DOHH2 (cell line): ENCODE measurements around the gene APBA2.

ENCODE experiments used
- H3F3A ChIP-seq: fragments of 200-600 bp; sonication (generic), shearing (Covaris generic); 2 replicates; pipeline ENCODE4 v1.6.0; 2016; ENCODE audit warnings: antibody characterized with exemption, mild to moderate bottlenecking; ENCODE audit not compliant: control insufficient read depth, insufficient read depth
- H3K27ac ChIP-seq: fragments of 200-600 bp; sonication (generic); 2 replicates; pipeline ENCODE4 v1.5.1; 2014; ENCODE audit warnings: low read depth, mild to moderate bottlenecking, low read length, moderate library complexity
- H3K27me3 ChIP-seq: fragments of 200-600 bp; sonication (generic); 2 replicates; pipeline ENCODE4 v1.6.1; 2014; ENCODE audit warnings: mild to moderate bottlenecking, low read length, mixed read lengths; ENCODE audit not compliant: control insufficient read depth
- H3K36me3 ChIP-seq: fragments of 200-600 bp; sonication (generic); 2 replicates; pipeline ENCODE4 v1.6.1; 2014; ENCODE audit warnings: mild to moderate bottlenecking, low read length, moderate library complexity, mixed read lengths; ENCODE audit not compliant: control insufficient read depth
- H3K4me1 ChIP-seq: fragments of 200-600 bp; sonication (generic); 2 replicates; pipeline ENCODE4 v1.6.1; 2014; ENCODE audit warnings: mild to moderate bottlenecking, low read length, mixed read lengths; ENCODE audit not compliant: control insufficient read depth
- H3K4me2 ChIP-seq: fragments of 200-600 bp; sonication (generic); 2 replicates; pipeline ENCODE4 v1.6.0; 2014; ENCODE audit warnings: mild to moderate bottlenecking, low read length, moderate library complexity
- H3K4me3 ChIP-seq: fragments of 200-600 bp; sonication (generic); 2 replicates; pipeline ENCODE4 v1.5.1; 2014; ENCODE audit warnings: mild to moderate bottlenecking, low read length, mixed read lengths
- H3K79me2 ChIP-seq: fragments of 200-600 bp; sonication (generic); 2 replicates; pipeline ENCODE4 v1.6.1; 2014; ENCODE audit warnings: mild to moderate bottlenecking, low read length, mixed read lengths; ENCODE audit not compliant: control insufficient read depth
- H3K9me2 ChIP-seq: fragments of 200-600 bp; sonication (generic); replicated peaks from 2 replicates; pipeline ENCODE4 v1.6.1; 2014; ENCODE audit warnings: mild to moderate bottlenecking, low read length, mixed read lengths; ENCODE audit not compliant: control insufficient read depth
- H3K9me3 ChIP-seq: fragments of 200-600 bp; sonication (generic); 2 replicates; pipeline ENCODE4 v1.6.1; 2014; ENCODE audit warnings: antibody characterized with exemption, low read length, mixed read lengths; ENCODE audit not compliant: control insufficient read depth, insufficient read depth
- H4K20me1 ChIP-seq: fragments of 200-600 bp; sonication (generic); 2 replicates; pipeline ENCODE4 v1.6.0; 2014; ENCODE audit warnings: low read depth, mild to moderate bottlenecking, antibody characterized with exemption, low read length, moderate library complexity; ENCODE audit not compliant: control insufficient read depth, insufficient read depth
- EZH2phosphoT487 ChIP-seq: fragments of 200-600 bp; sonication (generic); IDR thresholded peaks from 2 replicates; pipeline ENCODE4 v1.6.1; 2017; ENCODE audit warnings: borderline replicate concordance, mild to moderate bottlenecking, antibody characterized with exemption, low read length, moderate library complexity, mixed read lengths
- TF ChIP-seq, protein P1 (sequence below): fragments of 200-600 bp; sonication (generic); IDR thresholded peaks from one replicate; pipeline ENCODE4 v1.5.1; 2014; ENCODE audit warnings: antibody characterized with exemption, mild to moderate bottlenecking, low read depth, low read length; ENCODE audit not compliant: poor library complexity, severe bottlenecking

APBA2 gene

DNA sequence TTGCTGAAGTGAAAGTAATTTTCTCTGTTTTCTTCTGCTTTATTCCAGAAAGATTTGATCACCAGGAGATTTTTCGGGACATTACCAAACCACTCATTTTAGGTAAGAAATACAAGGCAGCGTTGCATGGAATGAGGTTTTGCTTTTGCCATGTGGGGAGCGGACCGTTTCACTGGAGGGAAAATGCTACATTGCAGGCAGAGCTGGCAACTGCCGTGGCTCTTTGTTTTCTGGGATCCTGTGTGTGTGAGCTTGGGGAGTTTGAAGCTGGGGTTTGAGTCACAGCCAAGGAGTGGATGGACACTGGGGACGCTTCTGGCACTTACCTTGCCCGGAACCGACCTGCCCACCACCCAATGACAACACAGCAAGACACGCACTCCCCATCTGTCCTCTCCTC, 109.9 kb downstream of the APBA2 start:
- Histone ChIP-seq H3K79me2 (no peaks in the 10 kb centered on the region), H3K4me3 (no peak overlapping the region), H4K20me1 (no peaks in the 10 kb centered on the region), H3K36me3 (no peaks in the 10 kb centered on the region), H3K27ac (no peak overlapping the region), H3K4me2 (no peak overlapping the region), H3K9me3 (no peaks in the 10 kb centered on the region), H3K9me2 (no peaks in the 10 kb centered on the region), H3K27me3 (no peaks in the 10 kb centered on the region), H3F3A (no peaks in the 10 kb centered on the region), H3K4me1 (no peaks in the 10 kb centered on the region)
- no peak for TF ChIP-seq EZH2phosphoT487
- TF ChIP-seq, protein P1, sequence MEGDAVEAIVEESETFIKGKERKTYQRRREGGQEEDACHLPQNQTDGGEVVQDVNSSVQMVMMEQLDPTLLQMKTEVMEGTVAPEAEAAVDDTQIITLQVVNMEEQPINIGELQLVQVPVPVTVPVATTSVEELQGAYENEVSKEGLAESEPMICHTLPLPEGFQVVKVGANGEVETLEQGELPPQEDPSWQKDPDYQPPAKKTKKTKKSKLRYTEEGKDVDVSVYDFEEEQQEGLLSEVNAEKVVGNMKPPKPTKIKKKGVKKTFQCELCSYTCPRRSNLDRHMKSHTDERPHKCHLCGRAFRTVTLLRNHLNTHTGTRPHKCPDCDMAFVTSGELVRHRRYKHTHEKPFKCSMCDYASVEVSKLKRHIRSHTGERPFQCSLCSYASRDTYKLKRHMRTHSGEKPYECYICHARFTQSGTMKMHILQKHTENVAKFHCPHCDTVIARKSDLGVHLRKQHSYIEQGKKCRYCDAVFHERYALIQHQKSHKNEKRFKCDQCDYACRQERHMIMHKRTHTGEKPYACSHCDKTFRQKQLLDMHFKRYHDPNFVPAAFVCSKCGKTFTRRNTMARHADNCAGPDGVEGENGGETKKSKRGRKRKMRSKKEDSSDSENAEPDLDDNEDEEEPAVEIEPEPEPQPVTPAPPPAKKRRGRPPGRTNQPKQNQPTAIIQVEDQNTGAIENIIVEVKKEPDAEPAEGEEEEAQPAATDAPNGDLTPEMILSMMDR = no peak

DNA sequence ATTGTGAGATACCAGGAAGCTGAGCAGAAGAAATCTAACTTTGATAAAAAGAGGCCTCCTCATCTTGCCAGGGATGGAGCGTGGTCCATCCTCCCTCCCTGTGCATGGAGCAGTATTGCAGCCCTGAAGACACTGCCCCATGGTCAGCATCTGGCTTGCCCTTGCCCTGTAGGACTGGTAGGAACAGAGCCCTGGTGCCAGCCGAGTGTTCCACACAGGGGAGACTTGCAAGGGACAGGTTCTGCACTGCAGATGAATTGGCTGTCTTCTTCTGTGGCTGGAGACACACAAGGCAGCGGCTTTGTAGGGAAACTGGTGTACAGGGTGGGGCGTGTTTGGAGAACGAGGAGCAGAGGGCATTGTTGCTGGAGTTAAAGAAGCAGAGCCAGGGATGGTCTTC, 110.5 kb downstream of the APBA2 start:
- Histone ChIP-seq H3K4me2 (no peak overlapping the region), H3K36me3 (no peaks in the 10 kb centered on the region), H4K20me1 (no peaks in the 10 kb centered on the region), H3K79me2 (no peaks in the 10 kb centered on the region), H3K27me3 (no peaks in the 10 kb centered on the region), H3K4me3 (no peak overlapping the region), H3K9me2 (no peaks in the 10 kb centered on the region), H3K27ac (no peak overlapping the region), H3K9me3 (no peaks in the 10 kb centered on the region), H3F3A (no peaks in the 10 kb centered on the region), H3K4me1 (no peaks in the 10 kb centered on the region)
- no peak for TF ChIP-seq EZH2phosphoT487
- TF ChIP-seq, protein P1 = no peak

DNA sequence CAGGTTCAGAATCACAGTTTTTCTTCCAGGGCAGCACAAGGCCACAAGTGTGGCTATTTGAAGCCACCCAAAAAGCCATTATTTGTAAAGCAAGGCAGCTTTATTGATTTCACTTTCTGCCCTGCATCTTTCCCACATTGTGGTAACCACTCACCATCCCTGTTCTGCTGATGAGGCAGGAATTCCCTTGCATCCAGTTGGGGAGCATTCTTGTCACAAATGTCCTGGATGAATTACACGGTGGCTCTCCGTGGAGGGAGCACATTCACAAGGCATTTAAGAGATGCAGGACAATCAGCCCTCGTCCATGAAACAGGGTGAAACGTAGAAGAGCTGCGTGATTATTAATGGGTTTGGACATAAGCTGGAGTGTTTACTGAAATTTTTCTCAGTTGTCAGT, 111.2 kb downstream of the APBA2 start:
- Histone ChIP-seq H3K4me3 (no peak overlapping the region), H3K27me3 (no peaks in the 10 kb centered on the region), H3K36me3 (no peaks in the 10 kb centered on the region), H3F3A (no peaks in the 10 kb centered on the region), H4K20me1 (no peaks in the 10 kb centered on the region), H3K4me1 (no peaks in the 10 kb centered on the region), H3K79me2 (no peaks in the 10 kb centered on the region), H3K9me3 (no peaks in the 10 kb centered on the region), H3K9me2 (no peaks in the 10 kb centered on the region), H3K27ac (no peak overlapping the region), H3K4me2 (no peak overlapping the region)
- TF ChIP-seq, protein P1 = no peak
- TF ChIP-seq EZH2phosphoT487 = no peak

DNA sequence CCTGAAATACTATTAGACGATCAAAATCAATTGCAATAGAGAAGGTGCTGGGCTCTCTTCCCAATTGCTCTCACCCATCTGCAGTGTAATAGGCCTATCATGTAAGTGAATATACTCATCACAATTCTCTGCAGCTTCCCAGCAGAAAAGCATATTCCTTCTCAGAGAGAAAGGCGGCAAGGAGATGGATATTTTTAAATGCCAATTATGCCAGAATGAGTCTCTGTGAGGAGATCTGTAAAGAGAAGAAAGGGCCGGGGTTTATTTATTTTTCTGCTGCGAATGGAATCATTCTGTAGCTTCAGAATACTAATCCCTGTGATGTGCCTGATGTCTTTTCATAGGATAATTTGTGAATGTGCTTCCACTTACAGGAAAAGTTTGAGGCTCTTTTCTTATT, 112.0 kb downstream of the APBA2 start:
- H4K20me1 ChIP-seq = no peaks in the 10 kb centered on the region
- no peak for TF ChIP-seq EZH2phosphoT487
- TF ChIP-seq, protein P1 = no peak
- H3K9me2 ChIP-seq = no peaks in the 10 kb centered on the region
- H3K36me3 ChIP-seq = no peaks in the 10 kb centered on the region
- H3K4me2 ChIP-seq = no peak overlapping the region
- no peaks in the 10 kb centered on the region for H3K79me2 ChIP-seq
- H3K27me3 ChIP-seq = no peaks in the 10 kb centered on the region
- no peaks in the 10 kb centered on the region for H3F3A ChIP-seq
- no peaks in the 10 kb centered on the region for H3K9me3 ChIP-seq
- H3K27ac ChIP-seq = no peak overlapping the region
- no peak overlapping the region for H3K4me3 ChIP-seq
- no peaks in the 10 kb centered on the region for H3K4me1 ChIP-seq
